Midbrain (tissue), 1 donor: ENCODE measurements around the gene COMMD2.
A peak's percentile ranks its signal among the peaks of the same experiment; 100 is the strongest.

ENCODE experiments used
- DNase-seq: peaks from one replicate; lab custom pipeline; 2025; lab: John Stamatoyannopoulos, UW

COMMD2 gene

GRCh38 chr3:149752051-149752787 is at the start of gene COMMD2:
Gene COMMD2, minus strand, starts transcription at chr3:149752489. Its CDS starts 45 bp downstream, at chr3:149752444.
- peak; percentile 88 for DNase-seq

GRCh38 chr3:149801639-149802038 is 49.4 kb upstream of the COMMD2 start:
- DNase-seq, result no peak

GRCh38 chr3:149801195-149801594 is 48.9 kb upstream of the COMMD2 start:
- no peak for DNase-seq

- DNase-seq, result no peak
Measured at GRCh38 chr3:149800693-149801092, 48.4 kb upstream of the COMMD2 start.

GRCh38 chr3:149796026-149796425 is 43.7 kb upstream of the COMMD2 start:
- no peak for DNase-seq

- no peak for DNase-seq
Measured at GRCh38 chr3:149792452-149793270, 40.4 kb upstream of the COMMD2 start, which contains the start of gene ANKUB1. Gene ANKUB1, minus strand, starts transcription at chr3:149792554. Its CDS starts 188 bp downstream, at chr3:149792366.

- no peak for DNase-seq
Measured at GRCh38 chr3:149790698-149791097, 38.4 kb upstream of the COMMD2 start.

GRCh38 chr3:149790268-149790667 is 38.0 kb upstream of the COMMD2 start:
- DNase-seq, result no peak

- no peak for DNase-seq
Measured at GRCh38 chr3:149784064-149784704, 31.9 kb upstream of the COMMD2 start.

GRCh38 chr3:149783576-149783975 is 31.3 kb upstream of the COMMD2 start:
- DNase-seq, result no peak

- no peak for DNase-seq
Measured at GRCh38 chr3:149781741-149782140, 29.5 kb upstream of the COMMD2 start.

- no peak for DNase-seq
Measured at GRCh38 chr3:149781211-149781610, 28.9 kb upstream of the COMMD2 start.

GRCh38 chr3:149777414-149778214 is 25.3 kb upstream of the COMMD2 start:
- DNase-seq, result no peak

- DNase-seq, result no peak
Measured at GRCh38 chr3:149776170-149776569, 23.9 kb upstream of the COMMD2 start.

- no peak for DNase-seq
Measured at GRCh38 chr3:149772861-149773260, 20.6 kb upstream of the COMMD2 start.

GRCh38 chr3:149771652-149772271 is 19.5 kb upstream of the COMMD2 start:
- peak; percentile 36 for DNase-seq

GRCh38 chr3:149770246-149770645 is 18.0 kb upstream of the COMMD2 start:
- DNase-seq, result no peak

GRCh38 chr3:149768704-149769103 is 16.4 kb upstream of the COMMD2 start:
- no peak for DNase-seq

GRCh38 chr3:149767720-149768119 is 15.4 kb upstream of the COMMD2 start:
- peak; percentile 89 for DNase-seq

- DNase-seq, result peak; percentile 83
Measured at GRCh38 chr3:149765762-149766334, 13.6 kb upstream of the COMMD2 start.

GRCh38 chr3:149764302-149764701 is 12.0 kb upstream of the COMMD2 start:
- no peak for DNase-seq
